Skin epidermis (tissue), 12 donors: Measurements from ENCODE around the gene SMIM7.

Experiments
- H3K27ac ChIP-seq, 21 experiments: fragments of 200-600 bp; sonication (generic) in 11 of 21; one replicate each; pipeline ENCODE4 v1.5.0; 2020; ENCODE audit warnings: mild to moderate bottlenecking in 3 of 21, inconsistent platforms in 2 of 21, moderate library complexity in 2 of 21
- H3K4me3 ChIP-seq, 7 experiments: fragments of 200-600 bp; sonication (generic) in 2 of 7; one replicate each; pipeline ENCODE4 v1.5.0; 2020; ENCODE audit warnings: inconsistent platforms in 2 of 7, mild to moderate bottlenecking in 2 of 7, moderate library complexity in 1 of 7

Gene SMIM7

DNA sequence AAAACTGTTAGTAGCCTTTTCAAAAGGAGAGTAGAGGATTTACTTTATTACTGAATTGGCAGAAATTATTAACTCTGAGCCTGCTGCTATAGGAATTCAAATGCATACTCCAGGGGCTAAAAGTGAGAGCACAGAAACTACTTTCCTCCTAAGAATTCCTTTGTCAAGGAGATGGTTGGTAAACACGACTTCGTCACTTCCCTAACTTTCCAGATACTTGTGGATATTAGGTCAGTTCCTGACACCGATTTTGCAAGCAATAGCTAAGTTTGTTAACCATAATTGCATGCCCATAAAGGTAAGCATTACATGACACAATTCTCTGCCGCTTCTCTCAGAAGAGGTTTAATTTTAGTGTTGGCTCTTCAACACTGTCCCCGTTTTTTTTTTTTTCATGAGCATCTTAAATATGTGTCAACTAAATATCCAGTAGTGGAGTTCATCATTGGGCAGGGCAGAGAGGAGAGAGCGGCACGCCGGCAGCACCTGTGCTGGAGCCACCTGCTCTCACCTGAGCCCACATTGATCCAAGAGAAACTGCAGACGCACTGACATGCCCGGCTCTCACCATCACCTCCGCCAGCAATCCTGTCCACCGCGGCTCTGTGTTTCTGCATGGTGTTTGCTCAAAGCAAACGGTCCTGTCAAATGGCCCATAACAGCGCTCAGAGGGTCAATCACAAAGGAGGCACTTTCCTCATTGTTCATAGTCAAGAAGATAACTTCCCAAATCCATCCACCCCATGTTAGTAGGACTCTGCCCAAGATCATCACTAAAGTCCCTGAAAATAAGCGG is 34.6 kb downstream of the SMIM7 start:
- Histone ChIP-seq H3K4me3 (no peak overlapping the region), H3K27ac (no peak overlapping the region)

DNA sequence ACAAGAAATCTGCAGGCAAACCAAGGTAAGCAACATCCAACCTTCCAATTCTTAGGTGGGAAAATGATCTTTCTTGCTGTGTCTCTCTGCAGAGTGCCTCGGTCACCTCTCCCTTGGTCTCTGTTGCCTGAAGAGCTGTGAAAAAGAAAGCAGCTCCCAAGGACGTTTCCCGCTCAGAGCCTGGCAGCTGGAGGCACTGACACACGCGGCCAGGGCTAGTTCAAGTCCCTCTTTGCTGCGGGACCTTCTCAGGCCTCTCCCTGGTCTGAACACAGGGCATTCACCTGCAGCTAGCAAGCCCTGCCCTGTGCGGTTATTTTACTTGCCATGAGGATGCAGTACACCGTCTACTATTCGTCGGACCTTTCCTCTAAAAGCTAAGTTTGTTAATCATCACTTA is 35.7 kb downstream of the SMIM7 start:
- no peak overlapping the region for H3K27ac ChIP-seq
- H3K4me3 ChIP-seq = no peak overlapping the region

DNA sequence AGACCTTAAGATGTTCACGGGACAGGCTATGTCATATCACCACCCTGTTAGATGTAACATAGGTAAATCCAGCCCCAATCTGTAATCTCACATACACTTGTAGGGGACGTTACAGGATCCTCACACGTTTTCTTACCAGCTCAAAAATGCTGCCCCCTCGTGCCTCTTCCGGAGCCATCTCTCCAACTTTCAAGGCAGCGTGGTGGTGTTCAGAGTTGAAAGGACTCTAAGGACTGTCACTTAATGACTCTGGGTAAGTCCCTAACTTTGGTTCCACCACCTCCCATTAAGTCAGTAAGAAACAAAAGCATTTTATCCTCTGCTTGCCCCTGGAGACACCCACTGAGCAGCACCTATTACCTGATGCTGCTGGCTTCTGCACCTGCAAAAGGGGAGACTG is 36.4 kb downstream of the SMIM7 start:
- Histone ChIP-seq H3K27ac (no peak overlapping the region), H3K4me3 (no peak overlapping the region)

DNA sequence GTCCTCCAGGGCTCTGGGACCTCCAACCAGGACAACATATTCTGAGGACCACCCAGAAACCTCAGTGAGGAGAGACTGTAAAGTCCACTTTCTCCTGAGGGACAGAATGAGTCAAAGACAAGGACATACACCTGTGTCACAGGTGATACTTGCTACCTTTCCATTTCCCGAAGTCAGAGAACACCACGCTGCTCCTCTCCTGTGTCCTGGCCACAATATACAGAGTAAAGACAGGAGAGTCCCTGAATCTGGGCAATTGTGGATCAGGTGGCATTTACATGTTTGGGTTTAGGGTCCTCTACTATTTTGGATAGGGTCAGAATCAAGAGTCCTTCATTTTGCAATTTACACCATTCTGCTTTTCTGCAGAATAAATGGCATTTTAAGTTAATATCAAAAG is 36.9 kb downstream of the SMIM7 start:
- Histone ChIP-seq H3K4me3 (no peak overlapping the region), H3K27ac (no peak overlapping the region)

DNA sequence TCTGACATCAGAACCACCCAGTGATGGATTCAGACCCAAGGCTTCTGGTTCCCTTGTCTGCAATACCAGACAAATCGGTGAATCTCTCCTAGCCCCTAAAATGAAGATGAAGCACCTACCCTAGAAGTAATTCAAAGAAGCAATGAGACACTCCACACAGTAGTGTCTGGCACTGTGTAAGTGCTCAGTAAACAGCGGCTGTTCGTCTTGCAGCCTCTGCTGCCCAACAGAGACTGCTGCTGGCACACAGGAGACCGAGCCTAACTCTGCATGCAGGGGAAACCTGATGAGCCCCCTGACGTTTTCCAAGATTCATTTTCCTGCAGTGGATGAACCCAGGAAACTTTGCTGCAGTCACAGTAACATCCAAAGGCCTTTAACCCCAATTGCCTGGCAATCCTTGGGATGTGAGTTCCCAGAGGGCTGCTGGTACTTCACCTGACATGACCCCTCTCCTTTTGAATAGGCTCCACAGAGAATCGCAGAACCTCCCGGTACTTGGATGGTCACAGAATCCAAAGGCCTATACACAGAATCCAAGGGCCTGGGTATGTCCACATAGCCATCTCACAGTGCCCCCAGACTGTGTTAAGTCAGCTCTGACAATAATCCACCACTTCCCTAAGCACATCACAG is 38.7 kb downstream of the SMIM7 start:
- no peak overlapping the region for H3K4me3 ChIP-seq
- peak overlapping the region in 2 of 21 experiments; percentile 9 to 19 for H3K27ac ChIP-seq

DNA sequence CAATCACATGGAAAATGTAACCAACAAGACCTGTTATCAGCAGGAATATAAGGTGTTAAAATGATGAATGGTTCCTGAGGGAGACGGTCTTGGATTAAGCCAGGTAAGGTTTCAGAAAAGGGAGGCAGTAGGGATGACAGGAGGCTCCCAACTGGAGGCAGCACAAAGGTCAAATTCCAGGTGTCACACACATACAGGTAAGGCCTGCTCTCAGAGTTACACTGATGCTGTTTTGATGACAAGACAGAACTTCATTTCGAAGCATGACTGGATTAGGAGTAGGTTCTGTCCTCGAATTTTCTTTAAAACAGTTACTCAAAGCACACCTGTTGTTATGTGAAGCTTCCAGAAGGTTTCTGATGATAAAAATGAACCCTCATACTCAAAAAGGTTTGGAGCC is 39.4 kb downstream of the SMIM7 start:
- no peak overlapping the region for H3K4me3 ChIP-seq
- H3K27ac ChIP-seq = peak overlapping the region in 1 of 21 experiments; percentile 9

DNA sequence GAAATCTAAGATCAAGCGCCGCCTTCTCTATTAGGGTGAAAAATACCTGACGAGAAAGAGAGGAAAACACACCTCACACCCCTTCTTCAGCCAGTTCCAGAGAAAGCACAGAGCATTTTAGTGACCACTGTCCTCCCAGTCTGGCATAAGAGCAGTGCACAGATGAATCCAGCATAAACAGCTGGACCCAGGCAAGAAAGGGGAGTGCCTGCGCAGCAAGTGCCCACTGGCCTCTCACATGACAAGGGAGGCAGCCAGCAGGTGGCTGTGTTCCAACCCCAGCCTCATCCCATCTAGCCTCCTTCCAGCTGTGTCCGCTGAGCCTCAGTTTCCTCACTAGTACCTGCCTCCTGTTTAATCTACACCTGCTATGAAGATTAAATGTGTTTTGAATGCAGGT is 39.9 kb downstream of the SMIM7 start:
- Histone ChIP-seq H3K27ac (peak overlapping the region in 1 of 21 experiments; percentile 17), H3K4me3 (no peak overlapping the region)

DNA sequence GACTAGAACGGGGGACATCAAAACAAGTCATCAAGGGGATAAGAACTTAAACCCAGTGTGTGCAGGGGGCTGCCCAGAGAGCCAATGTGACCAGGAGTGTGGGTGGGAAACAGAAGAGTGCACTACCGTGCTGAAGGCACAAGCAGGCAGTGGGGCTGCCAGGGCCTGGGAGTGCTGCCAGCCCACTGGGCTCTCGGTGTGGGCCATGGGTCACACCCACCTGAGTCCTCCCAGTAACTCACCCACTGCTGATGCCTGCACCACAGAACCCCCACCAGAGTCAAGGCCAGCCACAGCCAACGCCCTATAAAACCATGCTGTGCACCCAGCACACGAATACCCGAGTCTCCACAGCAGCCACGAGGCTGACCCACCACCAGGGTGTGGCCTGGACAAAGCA is 40.5 kb downstream of the SMIM7 start:
- peak overlapping the region in 1 of 21 experiments; percentile 17 for H3K27ac ChIP-seq

DNA sequence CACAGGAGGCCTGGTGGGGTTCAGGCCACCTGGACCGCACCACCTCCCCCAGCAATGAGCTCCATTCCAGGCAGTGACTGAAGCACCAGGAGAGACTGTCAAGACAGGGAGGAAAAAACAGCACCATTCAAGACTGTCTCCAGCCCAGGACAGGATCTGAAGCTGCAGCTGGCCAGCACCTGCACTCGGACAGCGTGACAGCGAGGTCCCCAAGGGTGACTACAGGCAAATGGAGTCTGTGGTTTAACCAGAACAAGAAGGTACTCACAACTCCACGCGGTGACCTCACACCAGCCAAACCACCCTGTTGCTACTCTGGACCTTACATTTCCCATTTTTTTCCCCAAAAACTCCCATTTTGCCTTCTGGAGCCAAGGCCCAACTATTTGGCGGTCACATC is 41.7 kb downstream of the SMIM7 start:
- H3K27ac ChIP-seq = no peak overlapping the region
- no peak overlapping the region for H3K4me3 ChIP-seq

More for the DNA sequence above, 40.5 kb downstream of the SMIM7 start:
- H3K4me3 ChIP-seq = no peak overlapping the region

DNA sequence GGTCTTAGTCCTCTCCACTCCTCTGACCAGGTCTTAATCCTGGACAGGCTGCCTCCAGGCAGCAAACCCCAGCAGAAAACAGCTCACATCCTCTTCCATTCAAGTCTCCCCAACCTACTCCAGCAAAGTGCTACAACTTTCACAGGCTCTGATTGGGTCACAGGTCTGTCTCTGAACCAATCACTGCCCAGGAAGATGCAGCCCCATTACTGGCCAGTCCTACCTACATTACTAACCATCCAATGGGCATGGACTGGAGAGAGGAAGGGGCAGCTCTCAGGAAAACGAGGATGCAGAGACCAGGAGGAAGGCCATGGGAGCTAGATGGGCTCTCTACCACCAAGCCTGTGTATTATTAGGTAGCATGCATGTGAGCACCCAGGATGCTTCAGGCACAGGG is 44.1 kb downstream of the SMIM7 start:
- H3K27ac ChIP-seq = no peak overlapping the region
- no peak overlapping the region for H3K4me3 ChIP-seq

DNA sequence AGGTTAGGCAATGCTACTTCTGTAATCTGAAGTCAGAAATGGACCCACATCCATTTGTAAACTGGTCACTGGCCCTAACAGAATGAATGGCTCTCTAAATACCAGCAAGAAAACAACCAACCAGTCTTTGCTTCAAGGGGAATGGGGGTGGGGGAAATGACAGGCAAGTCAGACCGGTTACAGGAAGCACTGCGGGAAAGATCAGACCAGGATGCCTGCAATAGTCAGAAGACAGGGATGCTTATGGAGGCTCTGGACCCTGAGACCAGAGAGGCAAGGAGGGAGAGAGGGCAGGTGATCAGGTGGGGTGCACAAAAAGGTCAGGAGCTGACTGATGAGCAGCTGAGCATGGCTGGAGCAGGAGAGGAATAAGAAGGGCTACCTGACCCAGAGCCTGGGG is 45.0 kb downstream of the SMIM7 start:
- Histone ChIP-seq H3K4me3 (no peak overlapping the region), H3K27ac (no peak overlapping the region)

DNA sequence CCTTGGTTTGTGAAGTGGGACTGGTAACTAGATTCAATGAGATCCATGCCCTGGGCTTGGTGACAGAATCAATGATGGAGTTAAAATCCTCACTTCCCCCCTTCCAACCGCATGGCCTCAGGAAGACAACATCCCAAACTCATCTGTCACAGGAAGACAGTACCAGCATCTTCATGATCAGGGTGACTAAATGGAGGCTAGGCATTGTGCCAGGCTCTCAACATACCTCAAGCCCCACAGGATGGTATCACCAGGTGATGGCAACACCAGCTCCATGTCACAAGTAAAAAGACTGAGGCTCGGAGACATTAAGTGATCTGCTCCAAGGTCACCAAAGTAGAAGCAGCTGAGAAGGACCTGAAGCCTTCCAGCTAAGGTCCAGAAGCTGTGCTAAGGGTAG is 46.1 kb downstream of the SMIM7 start:
- Histone ChIP-seq H3K27ac (no peak overlapping the region), H3K4me3 (no peak overlapping the region)

DNA sequence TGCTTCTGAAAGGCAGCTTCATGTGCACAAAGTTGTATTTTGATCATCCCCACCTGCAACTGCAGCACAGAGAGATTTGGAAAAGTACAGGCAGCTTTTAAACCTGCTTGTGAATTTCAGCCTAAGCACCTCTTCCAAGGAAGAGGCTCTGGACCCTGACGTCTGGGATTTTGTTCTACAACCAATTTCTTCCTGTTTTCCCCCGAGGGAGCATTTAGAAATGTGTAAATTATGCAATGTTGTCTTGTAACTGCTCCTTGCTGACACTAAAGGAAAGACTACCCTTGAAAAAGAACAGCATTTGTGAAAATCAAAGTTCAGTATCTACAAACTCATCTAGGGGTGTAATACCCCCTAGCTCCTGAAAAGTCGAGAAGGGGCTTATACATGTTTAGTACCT is 47.3 kb downstream of the SMIM7 start:
- Histone ChIP-seq H3K4me3 (no peak overlapping the region), H3K27ac (no peak overlapping the region)

DNA sequence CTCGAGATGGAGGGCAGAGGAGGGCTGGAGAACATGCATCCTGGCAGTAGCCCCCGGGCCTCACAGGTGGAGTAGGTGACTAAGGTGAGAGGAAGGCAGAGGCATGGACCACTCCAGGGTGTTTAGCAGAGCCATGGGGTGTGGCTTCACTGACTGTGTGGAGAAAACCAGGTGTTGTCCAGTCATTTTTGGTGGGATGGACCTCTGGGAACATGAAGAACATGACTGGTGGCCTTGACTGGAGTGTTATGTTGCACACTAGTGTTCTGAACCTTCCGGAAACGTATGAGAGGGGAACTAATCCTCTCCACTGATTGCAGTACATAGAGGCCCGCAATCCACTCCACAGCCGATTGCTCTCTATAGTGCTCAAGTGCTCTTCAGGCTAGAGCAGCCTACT is 48.8 kb downstream of the SMIM7 start:
- Histone ChIP-seq H3K27ac (no peak overlapping the region), H3K4me3 (no peak overlapping the region)

DNA sequence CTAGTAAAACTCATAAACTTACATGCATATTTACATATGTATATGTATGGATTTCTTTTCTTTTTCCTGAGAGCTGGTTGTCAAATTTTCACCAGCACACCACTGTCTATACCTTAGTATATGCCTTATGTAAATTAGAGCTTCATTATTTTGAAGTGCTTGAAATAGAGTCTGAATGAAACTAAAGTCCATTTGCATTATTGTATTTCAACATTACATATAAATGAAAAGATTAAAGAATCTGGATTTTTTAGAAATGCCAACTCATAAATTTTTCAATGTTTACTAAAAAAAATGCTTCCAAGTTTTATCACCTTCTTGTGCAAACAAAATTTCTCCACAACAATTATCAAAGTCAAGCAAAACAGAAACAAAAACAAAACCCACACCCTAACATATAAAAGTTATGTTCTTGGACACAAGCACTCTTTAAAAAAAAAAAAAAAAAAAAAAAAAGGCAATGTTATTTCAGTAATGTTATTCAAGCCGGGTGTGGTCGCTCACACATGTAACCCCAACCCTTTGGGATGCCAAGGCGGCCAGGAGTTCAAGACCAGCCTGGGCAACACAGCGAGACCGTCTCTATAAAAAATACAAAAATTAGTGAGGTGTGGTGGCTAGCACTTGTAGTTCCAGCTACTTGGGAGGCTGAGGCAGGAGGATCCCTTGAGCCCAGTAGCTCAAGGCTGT is 50.3 kb downstream of the SMIM7 start:
- H3K4me3 ChIP-seq = no peak overlapping the region
- H3K27ac ChIP-seq = no peak overlapping the region

DNA sequence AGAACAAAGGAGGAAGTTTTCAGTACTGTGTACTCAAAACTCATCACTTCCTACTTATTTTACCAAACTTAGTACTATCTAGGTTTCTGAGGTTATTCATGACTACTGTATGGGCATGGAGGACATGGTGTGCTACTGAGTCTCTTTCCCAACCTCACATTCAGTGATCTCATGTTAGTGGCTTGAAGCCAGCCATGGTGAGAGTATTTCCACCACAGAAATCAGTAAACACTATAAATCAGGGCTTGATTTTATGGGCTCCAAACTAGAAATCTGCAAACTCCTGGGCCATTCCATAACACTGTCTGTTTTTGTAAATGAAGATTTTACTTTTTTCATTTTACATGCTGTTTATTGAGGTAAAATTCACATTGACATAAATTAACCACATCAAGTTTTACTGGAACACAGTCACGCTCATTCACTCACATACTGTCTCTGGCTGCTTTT is 51.6 kb downstream of the SMIM7 start:
- no peak overlapping the region for H3K4me3 ChIP-seq
- peak overlapping the region in 4 of 21 experiments; percentile 34 to 62 (median 45) for H3K27ac ChIP-seq

DNA sequence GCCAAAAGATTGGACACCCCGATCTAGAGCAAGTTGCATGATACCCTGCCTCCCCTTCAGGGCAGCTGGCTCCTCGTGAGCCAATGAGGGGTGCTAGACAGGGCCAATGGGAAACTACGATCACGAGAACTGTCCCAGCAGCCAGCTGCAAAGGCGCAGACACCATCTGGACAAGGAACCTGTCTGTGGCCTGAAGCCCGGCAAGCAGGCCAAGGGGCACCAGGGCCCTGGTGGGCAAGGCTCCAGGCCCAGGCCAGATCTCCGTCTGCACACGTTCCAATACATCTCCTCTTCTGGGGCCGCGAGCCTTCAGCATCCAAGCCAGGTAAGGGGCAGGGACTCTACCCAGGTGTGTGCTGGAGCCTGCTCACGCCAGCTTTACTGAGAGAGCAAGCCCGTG is 52.1 kb downstream of the SMIM7 start:
- Histone ChIP-seq H3K27ac (peak overlapping the region in 6 of 21 experiments; percentile 33 to 62 (median 45)), H3K4me3 (no peak overlapping the region)

DNA sequence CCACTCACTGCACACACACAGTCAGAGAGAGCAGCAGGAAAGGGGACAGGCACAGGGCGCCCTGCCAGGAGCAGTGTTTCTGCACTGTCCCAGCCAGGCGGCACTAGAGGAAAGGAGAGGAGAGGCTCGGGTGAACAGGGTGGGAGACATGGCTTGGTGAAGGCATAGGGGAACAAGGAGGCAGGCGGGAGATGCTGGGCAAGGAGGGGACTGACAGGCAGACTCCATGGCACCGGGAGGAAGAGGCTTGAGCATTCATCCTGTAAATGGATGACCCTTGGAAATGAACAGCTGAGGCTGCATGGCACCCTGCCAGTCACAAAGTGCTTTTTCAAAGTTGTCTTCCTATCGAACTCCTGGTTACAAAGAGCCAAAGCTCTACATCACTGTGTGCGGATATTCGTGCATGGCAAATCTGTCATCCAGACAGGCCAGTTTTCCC is 54.4 kb downstream of the SMIM7 start:
- Histone ChIP-seq H3K27ac (no peak overlapping the region), H3K4me3 (no peak overlapping the region)

DNA sequence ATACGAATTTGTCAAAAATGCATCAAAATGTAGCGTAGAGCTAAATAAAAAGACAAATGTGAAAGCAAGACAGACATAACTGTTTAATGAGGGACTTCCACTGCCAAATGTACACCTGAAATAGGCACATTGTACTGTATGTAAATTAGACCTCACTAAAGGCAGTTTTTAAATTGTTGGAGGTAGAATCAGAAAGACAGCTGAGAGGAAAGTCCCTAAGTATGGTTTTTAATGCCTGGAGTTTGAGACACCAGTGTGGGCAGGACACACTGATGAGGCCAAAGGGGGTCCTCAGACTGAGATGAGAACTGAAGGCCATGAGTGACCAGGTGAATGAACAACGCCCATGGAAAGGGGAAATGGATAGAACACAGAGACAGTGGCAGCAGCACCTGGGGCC is 54.8 kb downstream of the SMIM7 start:
- Histone ChIP-seq H3K4me3 (no peak overlapping the region), H3K27ac (no peak overlapping the region)

DNA sequence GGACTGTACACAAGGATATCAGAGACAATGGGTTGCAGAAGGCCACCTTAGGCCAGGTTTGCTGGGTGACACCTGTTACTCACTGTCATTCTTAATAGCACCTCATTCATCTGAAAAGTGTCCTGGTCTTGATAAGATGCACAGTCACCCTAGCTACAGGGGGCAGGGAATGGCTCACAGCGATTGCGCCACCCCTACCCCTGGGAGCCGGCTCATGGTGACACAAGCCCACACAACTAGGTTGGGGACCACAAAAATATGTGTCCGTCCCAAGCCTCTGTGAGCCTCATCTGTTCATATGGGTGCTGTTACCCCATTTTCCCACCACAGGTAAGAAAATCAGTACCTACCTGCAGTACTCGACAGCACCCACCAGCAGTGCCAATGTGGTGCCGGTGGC is 55.3 kb downstream of the SMIM7 start:
- Histone ChIP-seq H3K27ac (no peak overlapping the region), H3K4me3 (no peak overlapping the region)

DNA sequence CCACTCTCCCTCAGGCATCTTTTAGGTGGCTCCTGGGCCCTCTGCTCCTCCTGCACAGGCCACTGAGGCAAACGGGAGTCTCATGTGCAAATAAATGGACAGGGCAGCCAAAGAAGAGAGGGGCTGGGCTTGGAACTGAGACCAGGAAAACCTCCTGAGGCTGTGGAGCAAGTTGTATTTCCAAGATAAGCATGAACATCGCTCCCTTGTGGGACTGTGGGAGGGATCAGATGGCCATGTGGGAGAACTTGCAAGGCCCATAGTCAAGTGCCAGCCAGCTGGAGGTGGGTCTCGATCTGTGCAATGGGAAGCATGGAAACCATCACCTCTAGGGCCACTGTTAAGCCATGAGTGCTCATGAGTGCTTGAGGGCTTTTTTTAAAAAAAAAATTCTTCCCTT is 56.9 kb downstream of the SMIM7 start:
- no peak overlapping the region for H3K27ac ChIP-seq
- H3K4me3 ChIP-seq = no peak overlapping the region
